ENCODE measurements around the gene MLST8. TPM values are rescaled to one million over a fixed set of nuclear protein-coding genes. Genes with fewer than 3 reads are reported as not detected.

Gene MLST8
- polyA plus RNA-seq, 1 donor (not counting 4 experiments of a cell fraction or from before 2014, with no cell fraction given) = 35.7 TPM

GRCh38 chr16:2213817-2214718, 8.8 kb downstream of the MLST8 start:
- H4K20me1 ChIP-seq (ENCODE audit: control insufficient read depth, extremely low read depth, insufficient read depth, low read length) = no peaks in the 10 kb centered on the region
- DNase-seq (ENCODE audit: low read depth, low spot score) (no peak), FAIRE-seq (no peak)
- peak overlapping the region; percentile 79 for H3K4me2 ChIP-seq (ENCODE audit: control insufficient read depth, extremely low read depth, insufficient read depth, low read depth, low read length)
- TF ChIP-seq, protein P1, sequence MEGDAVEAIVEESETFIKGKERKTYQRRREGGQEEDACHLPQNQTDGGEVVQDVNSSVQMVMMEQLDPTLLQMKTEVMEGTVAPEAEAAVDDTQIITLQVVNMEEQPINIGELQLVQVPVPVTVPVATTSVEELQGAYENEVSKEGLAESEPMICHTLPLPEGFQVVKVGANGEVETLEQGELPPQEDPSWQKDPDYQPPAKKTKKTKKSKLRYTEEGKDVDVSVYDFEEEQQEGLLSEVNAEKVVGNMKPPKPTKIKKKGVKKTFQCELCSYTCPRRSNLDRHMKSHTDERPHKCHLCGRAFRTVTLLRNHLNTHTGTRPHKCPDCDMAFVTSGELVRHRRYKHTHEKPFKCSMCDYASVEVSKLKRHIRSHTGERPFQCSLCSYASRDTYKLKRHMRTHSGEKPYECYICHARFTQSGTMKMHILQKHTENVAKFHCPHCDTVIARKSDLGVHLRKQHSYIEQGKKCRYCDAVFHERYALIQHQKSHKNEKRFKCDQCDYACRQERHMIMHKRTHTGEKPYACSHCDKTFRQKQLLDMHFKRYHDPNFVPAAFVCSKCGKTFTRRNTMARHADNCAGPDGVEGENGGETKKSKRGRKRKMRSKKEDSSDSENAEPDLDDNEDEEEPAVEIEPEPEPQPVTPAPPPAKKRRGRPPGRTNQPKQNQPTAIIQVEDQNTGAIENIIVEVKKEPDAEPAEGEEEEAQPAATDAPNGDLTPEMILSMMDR (optimal IDR thresholded peaks at IDR 0.05 in 1 of 3, IDR thresholded peaks at IDR 0.05 in 1 of 3, conservative IDR thresholded peaks at IDR 0.05 in 1 of 3; ENCODE audit: extremely low read depth in 1 of 3, insufficient read depth in 2 of 3, low read length in 3 of 3) = no peak
- TF ChIP-seq EZH2 (IDR thresholded peaks at IDR 0.05; ENCODE audit: low read length) = no peak
- no peaks in the 10 kb centered on the region for H3K9me3 ChIP-seq (ENCODE audit: control insufficient read depth, low read depth, low read length)
- H3K27ac ChIP-seq (ENCODE audit: control insufficient read depth, insufficient read depth, low read length) = peak overlapping the region; percentile 31
- peak overlapping the region; percentile 51 for H2AFZ ChIP-seq (ENCODE audit: control insufficient read depth, low read length)
- no peaks in the 10 kb centered on the region for H3K27me3 ChIP-seq (ENCODE audit: control insufficient read depth, extremely low read depth, insufficient read depth, low read length)
- H3K9ac ChIP-seq (ENCODE audit: control insufficient read depth, extremely low read depth, insufficient read depth, low read length) = peak overlapping the region; percentile 78
- peaks cover 13% of the 10 kb centered on the region for H3K4me1 ChIP-seq (ENCODE audit: control insufficient read depth, extremely low read depth, insufficient read depth, low read length)
- H3K9me1 ChIP-seq (ENCODE audit: control insufficient read depth, extremely low read depth, insufficient read depth, low read length) = no peaks in the 10 kb centered on the region
- H3K36me3 ChIP-seq (ENCODE audit: control insufficient read depth in 2 of 2, extremely low read depth in 1 of 2, insufficient read depth in 2 of 2, low read length in 2 of 2) = peaks cover 3 to 15% of the 10 kb centered on the region in 2 experiments
- dilution Hi-C loops (cut with MboI; ENCODE audit: extremely low pct_ligation_motif_present, low sequenced_read_pairs) = no loop called here
- peaks cover 20% of the 10 kb centered on the region for H3K79me2 ChIP-seq (ENCODE audit: control insufficient read depth, insufficient read depth, low read length)
- H3K4me3 ChIP-seq (ENCODE audit: control insufficient read depth in 2 of 3, extremely low read depth in 1 of 3, insufficient read depth in 2 of 3, low read depth in 1 of 3, low read length in 3 of 3) = peak overlapping the region; percentile 61 to 80 (median 75)

DNA sequence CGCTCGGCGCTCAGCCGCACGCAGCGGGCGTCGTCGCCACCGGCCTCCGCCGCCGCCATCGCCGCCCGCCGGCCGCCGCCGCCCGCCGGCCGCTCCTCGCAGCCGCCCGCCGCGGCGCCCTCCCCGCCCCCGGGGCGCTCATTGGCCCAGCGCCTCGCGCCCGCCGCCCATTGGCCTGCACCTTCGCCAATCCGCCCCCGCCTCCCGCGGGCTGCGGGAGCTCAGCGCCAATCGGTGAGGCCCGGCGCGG, 9.4 kb downstream of the MLST8 start, which contains the start of gene PGP:
Gene PGP, minus strand, starts transcription at position 122 of the 250 bp plus-strand sequence. Its CDS starts 63 bp downstream, at position 59.
- DNase-seq (ENCODE audit: low read depth, low spot score) (no peak), FAIRE-seq (no peak)
- TF ChIP-seq EZH2 (IDR thresholded peaks at IDR 0.05; ENCODE audit: low read length) = no peak
- TF ChIP-seq, protein P1 (optimal IDR thresholded peaks at IDR 0.05 in 1 of 3, IDR thresholded peaks at IDR 0.05 in 1 of 3, conservative IDR thresholded peaks at IDR 0.05 in 1 of 3; ENCODE audit: extremely low read depth in 1 of 3, insufficient read depth in 2 of 3, low read length in 3 of 3) = no peak
- peaks cover 0 to 15% of the 10 kb centered on the region in 2 experiments for H3K36me3 ChIP-seq (ENCODE audit: control insufficient read depth in 2 of 2, extremely low read depth in 1 of 2, insufficient read depth in 2 of 2, low read length in 2 of 2)
- H3K27me3 ChIP-seq (ENCODE audit: control insufficient read depth, extremely low read depth, insufficient read depth, low read length) = no peaks in the 10 kb centered on the region
- H3K27ac ChIP-seq (ENCODE audit: control insufficient read depth, insufficient read depth, low read length) = peak within 1 kb of the TSS; percentile 90
- dilution Hi-C loops (cut with MboI; ENCODE audit: extremely low pct_ligation_motif_present, low sequenced_read_pairs) = no loop called here
- H3K9me1 ChIP-seq (ENCODE audit: control insufficient read depth, extremely low read depth, insufficient read depth, low read length) = no peaks in the 10 kb centered on the region
- H4K20me1 ChIP-seq (ENCODE audit: control insufficient read depth, extremely low read depth, insufficient read depth, low read length) = no peaks in the 10 kb centered on the region
- H3K9ac ChIP-seq (ENCODE audit: control insufficient read depth, extremely low read depth, insufficient read depth, low read length) = peak within 1 kb of the TSS; percentile 92
- H3K9me3 ChIP-seq (ENCODE audit: control insufficient read depth, low read depth, low read length) = no peaks in the 10 kb centered on the region
- peak within 1 kb of the TSS; percentile 96 for H3K4me2 ChIP-seq (ENCODE audit: control insufficient read depth, extremely low read depth, insufficient read depth, low read depth, low read length)
- H3K4me1 ChIP-seq (ENCODE audit: control insufficient read depth, extremely low read depth, insufficient read depth, low read length) = peaks cover 13% of the 10 kb centered on the region
- peak within 1 kb of the TSS; percentile 89 for H2AFZ ChIP-seq (ENCODE audit: control insufficient read depth, low read length)
- H3K79me2 ChIP-seq (ENCODE audit: control insufficient read depth, insufficient read depth, low read length) = peaks cover 20% of the 10 kb centered on the region
- H3K4me3 ChIP-seq (ENCODE audit: control insufficient read depth in 2 of 3, extremely low read depth in 1 of 3, insufficient read depth in 2 of 3, low read depth in 1 of 3, low read length in 3 of 3) = peak within 1 kb of the TSS; percentile 61 to 93 (median 80)

Data from keratinocyte (primary cell).